SK-N-SH (cell line): Measurements from ENCODE around the gene GALK1. TPM values are rescaled to one million over a fixed set of nuclear protein-coding genes. Genes with fewer than 3 reads are reported as not detected.

Experiments used
- CTCF ChIA-PET: fragments of 300-600, 350-600 bp; formaldehyde crosslinking; extraction: SDS; loops from one replicate; lab custom pipeline; 2021; lab: Yijun Ruan, JAX
- POLR2A ChIA-PET: fragments of 350-600 bp; sonication (Branson Sonifier 250); formaldehyde crosslinking; extraction: SDS; loops from one replicate; lab custom pipeline; 2020; ENCODE audit warnings: antibody characterized with exemption, inconsistent platforms; lab: Yijun Ruan, JAX
- DNase-seq: peaks from one replicate; pipeline ENCODE4 v3.0.0; 2012
- H2AFZ ChIP-seq: fragments of 200-600 bp; sonication (generic); 2 replicates; pipeline ENCODE4 v1.8.1; 2016; ENCODE audit warnings: antibody characterized with exemption, mild to moderate bottlenecking, low read depth
- H3F3A ChIP-seq: fragments of 200-600 bp; sonication (generic); replicated peaks from 2 replicates; pipeline ENCODE3; 2016; ENCODE audit warnings: antibody characterized with exemption, mild to moderate bottlenecking; ENCODE audit not compliant: insufficient read depth
- H3K27ac ChIP-seq, 2 experiments: fragments of 200-500 bp in 1 of 2; fragments of 200-600 bp in 1 of 2; sonication (Bioruptor generic) in 1 of 2; sonication (generic), shearing (Covaris generic) in 1 of 2; 2 replicates each; pipeline versions ENCODE4 v1.5.1 to v1.6.1; 2014 to 2016; ENCODE audit warnings: low read depth in 2 of 2, inconsistent platforms in 1 of 2, low read length in 1 of 2, mild to moderate bottlenecking in 1 of 2, mixed read lengths in 1 of 2
- H3K27me3 ChIP-seq: fragments of 200-600 bp; sonication (generic), shearing (Covaris generic); 2 replicates; pipeline ENCODE4 v1.6.1; 2016; ENCODE audit warnings: mixed run types; ENCODE audit not compliant: insufficient read depth
- H3K36me3 ChIP-seq, 2 experiments: fragments of 200-500 bp in 1 of 2; fragments of 200-600 bp in 1 of 2; sonication (Bioruptor generic) in 1 of 2; sonication (generic) in 1 of 2; replicated peaks in 1 of 2; 2 replicates each; pipeline versions ENCODE3 to v1.5.1; 2014 to 2016; ENCODE audit warnings: low read length in 1 of 2, mild to moderate bottlenecking in 1 of 2; ENCODE audit not compliant: insufficient read depth in 2 of 2, control insufficient read depth in 1 of 2
- H3K4me1 ChIP-seq, 2 experiments: fragments of 200-500 bp in 1 of 2; fragments of 200-600 bp in 1 of 2; sonication (Bioruptor generic) in 1 of 2; sonication (generic), shearing (Covaris generic) in 1 of 2; 2 replicates each; pipeline versions ENCODE4 v1.5.1 to v1.6.1; 2014 to 2016; ENCODE audit warnings: low read depth in 1 of 2, low read length in 1 of 2, mixed run types in 1 of 2; ENCODE audit not compliant: insufficient read depth in 2 of 2, control insufficient read depth in 1 of 2
- H3K4me2 ChIP-seq: fragments of 200-600 bp; sonication (generic), shearing (Covaris generic); 2 replicates; pipeline ENCODE4 v1.6.1; 2017; ENCODE audit warnings: mixed run types
- H3K4me3 ChIP-seq, 2 experiments: fragments of 200-500 bp in 1 of 2; fragments of 200-600 bp in 1 of 2; sonication (Bioruptor generic) in 1 of 2; sonication (generic), shearing (Covaris generic) in 1 of 2; 2 replicates each; pipeline versions ENCODE4 v1.5.1 to v1.8.1; 2014 to 2016; ENCODE audit warnings: low read depth in 2 of 2, inconsistent platforms in 1 of 2, low read length in 1 of 2, mild to moderate bottlenecking in 1 of 2, mixed read lengths in 1 of 2, moderate library complexity in 1 of 2
- H3K79me2 ChIP-seq: fragments of 200-600 bp; sonication (generic); 2 replicates; pipeline ENCODE4 v1.8.1; 2017; ENCODE audit warnings: mild to moderate bottlenecking; ENCODE audit not compliant: insufficient read depth
- H3K9ac ChIP-seq: fragments of 200-600 bp; sonication (generic); 2 replicates; pipeline ENCODE4 v1.6.1; 2017; ENCODE audit warnings: mixed run types
- H3K9me2 ChIP-seq: fragments of 200-600 bp; sonication (generic); 2 replicates; pipeline ENCODE4 v1.6.1; 2017; ENCODE audit warnings: mixed run types
- H3K9me3 ChIP-seq: fragments of 200-600 bp; sonication (generic); 2 replicates; pipeline ENCODE4 v1.6.1; 2017; ENCODE audit warnings: mixed run types, mild to moderate bottlenecking, moderate library complexity
- H4K20me1 ChIP-seq: fragments of 200-600 bp; sonication (generic); 2 replicates; pipeline ENCODE4 v1.6.1; 2017; ENCODE audit warnings: mild to moderate bottlenecking, mixed run types; ENCODE audit not compliant: insufficient read depth
- CHD2 ChIP-seq: fragments of 150-350 bp; IDR thresholded peaks from 2 replicates; pipeline ENCODE4 v1.6.1; 2018; ENCODE audit warnings: low read length; ENCODE audit not compliant: partially characterized antibody
- CTCF ChIP-seq: fragments of 200-600 bp; sonication (generic); IDR thresholded peaks from 2 replicates; pipeline ENCODE4 v1.6.1; 2017; ENCODE audit warnings: antibody characterized with exemption, mild to moderate bottlenecking, moderate library complexity
- EP300 ChIP-seq, 2 experiments: IDR thresholded peaks; 2 replicates each; pipeline versions ENCODE4 v1.4.0 to v1.6.1; 2012; ENCODE audit warnings: borderline replicate concordance in 1 of 2, low read depth in 1 of 2, low read length in 1 of 2
- EZH2phosphoT487 ChIP-seq: fragments of 200-600 bp; sonication (generic); IDR thresholded peaks from 2 replicates; pipeline ENCODE4 v1.6.1; 2017; ENCODE audit warnings: low read depth, mixed run types, mild to moderate bottlenecking, antibody characterized with exemption, moderate library complexity, borderline replicate concordance
- FOSL2 ChIP-seq: IDR thresholded peaks from 2 replicates; pipeline ENCODE4 v1.4.0; 2012; ENCODE audit warnings: low read depth, mild to moderate bottlenecking, moderate library complexity, borderline replicate concordance
- IRF3 ChIP-seq: fragments of 150-350 bp; IDR thresholded peaks from 2 replicates; pipeline ENCODE4 v1.6.1; 2016; ENCODE audit warnings: mild to moderate bottlenecking, low read depth, low read length
- RCOR1 ChIP-seq: fragments of 150-350 bp; IDR thresholded peaks from 2 replicates; pipeline ENCODE4 v1.6.1; 2017; ENCODE audit warnings: antibody characterized with exemption, low read length
- USF1 ChIP-seq: IDR thresholded peaks from 2 replicates; pipeline ENCODE4 v1.4.0; 2012; ENCODE audit warnings: low read depth, borderline replicate concordance
- YY1 ChIP-seq: IDR thresholded peaks from 2 replicates; pipeline ENCODE4 v1.4.0; 2012; ENCODE audit warnings: low read depth, mild to moderate bottlenecking
- ZBTB33 ChIP-seq: IDR thresholded peaks from 2 replicates; pipeline ENCODE4 v1.4.0; 2012; ENCODE audit warnings: low read depth, borderline replicate concordance
- WGBS: methylation state at CpG from one replicate; pipeline ENCODE4 v1.1.6; 2017; ENCODE audit warnings: low lambda C conversion rate; 5-methylcytosine and 5-hydroxymethylcytosine counted together
- polyA plus RNA-seq, 3 experiments: library from polyadenylated mRNA; depleted of rRNA; stranded (reverse); fragments of >200 nt; gene quantifications; 2 replicates each; pipeline ENCODE4 v1.2.3, GENCODE V29; 2012

GALK1 gene
- polyA plus RNA-seq, 1 of the 3 experiments (the other 2 are of a cell fraction), result 36.5 TPM

- no peak for TF ChIP-seq CTCF
Measured at GRCh38 chr17:75743625-75744206, 21.3 kb downstream of the GALK1 start (continued).

GRCh38 chr17:75742337-75742736 is 22.7 kb downstream of the GALK1 start:
- Histone ChIP-seq H3K36me3 (no peaks in the 10 kb centered on the region), H4K20me1 (no peaks in the 10 kb centered on the region), H3K9me3 (no peaks in the 10 kb centered on the region), H3K9me2 (no peaks in the 10 kb centered on the region), H3K79me2 (no peaks in the 10 kb centered on the region), H3K4me3 (no peak overlapping the region), H3K27me3 (no peaks in the 10 kb centered on the region), H3K4me1 (no peaks in the 10 kb centered on the region; a peak in 1 of 4 replicates), H3K27ac (no peak overlapping the region), H3F3A (peaks cover under 1% of the 10 kb centered on the region), H2AFZ (no peak overlapping the region), H3K9ac (no peak overlapping the region), H3K4me2 (no peak overlapping the region)
- WGBS, result 77% methylated on average over 19 of the region's 25 CpGs
- no peak for DNase-seq
- TF ChIP-seq EZH2phosphoT487 (no peak), USF1 (no peak)
- CTCF ChIA-PET, result interaction anchor here (1.2 to 31.4 kb wide), 5 partner anchors 4 to 109 kb away, joined by 3 to 1370 read pairs (median 419); partner anchors contain the start of genes ITGB4 and SMIM5
- POLR2A ChIA-PET, result no interaction called here

GRCh38 chr17:75740631-75741077 is 24.3 kb downstream of the GALK1 start:
- no peak overlapping the region for H3K9ac ChIP-seq
- H4K20me1 ChIP-seq, result no peaks in the 10 kb centered on the region
- H3F3A ChIP-seq, result no peaks in the 10 kb centered on the region
- no peak overlapping the region for H3K4me3 ChIP-seq
- H3K27ac ChIP-seq, result no peak overlapping the region
- no peak for TF ChIP-seq FOSL2
- TF ChIP-seq EP300 (IDR thresholded peaks at IDR 0.05; ENCODE audit: borderline replicate concordance in 1 of 2, low read depth in 1 of 2, low read length in 1 of 2), result no peak
- TF ChIP-seq USF1, result no peak
- TF ChIP-seq YY1, result no peak
- no peak for TF ChIP-seq IRF3
- no peak for TF ChIP-seq ZBTB33
- no peak for TF ChIP-seq CHD2
- no peak for TF ChIP-seq EZH2phosphoT487
- TF ChIP-seq RCOR1, result no peak
- no peak for DNase-seq
- H2AFZ ChIP-seq, result no peak overlapping the region
- no peaks in the 10 kb centered on the region; a peak in 1 of 4 replicates for H3K4me1 ChIP-seq
- ChIA-PET CTCF (interaction anchor here (3.5 to 31.4 kb wide), 5 partner anchors 6 to 108 kb away, joined by 16 to 1370 read pairs (median 419); partner anchors contain the start of genes ITGB4 and SMIM5), POLR2A (no interaction called here)
- H3K9me2 ChIP-seq, result no peaks in the 10 kb centered on the region
- no peak overlapping the region for H3K4me2 ChIP-seq
- no peaks in the 10 kb centered on the region for H3K36me3 ChIP-seq
- H3K27me3 ChIP-seq, result no peaks in the 10 kb centered on the region
- no peaks in the 10 kb centered on the region for H3K9me3 ChIP-seq
- no peaks in the 10 kb centered on the region for H3K79me2 ChIP-seq
- WGBS, result 84% methylated on average over 14 of the region's 17 CpGs
